SKM-1 (cell line): ENCODE data around the gene SUPT3H.

Source experiments
- DNase-seq: peaks from one replicate; lab custom pipeline; 2025; ENCODE audit not compliant: unreplicated experiment; lab: John Stamatoyannopoulos, UW

Gene SUPT3H

GRCh38 chr6:45377554-45378333 lies at the start of gene SUPT3H:
Gene SUPT3H (minus strand): TSS chr6:45377934.
- peak; percentile 74 for DNase-seq

GRCh38 chr6:45426251-45426650 lies 48.5 kb upstream of the SUPT3H start:
- DNase-seq: no peak

- DNase-seq: no peak
These were observed 46.7 kb upstream of the SUPT3H start for GRCh38 chr6:45424451-45424861.

GRCh38 chr6:45423824-45424450 lies 46.2 kb upstream of the SUPT3H start:
- no peak for DNase-seq

- DNase-seq: no peak
These were observed 45.5 kb upstream of the SUPT3H start for GRCh38 chr6:45423111-45423823.

GRCh38 chr6:45422503-45423110 lies 44.9 kb upstream of the SUPT3H start:
- DNase-seq: no peak

GRCh38 chr6:45421709-45422502 lies 44.2 kb upstream of the SUPT3H start:
- no peak for DNase-seq

- DNase-seq: no peak
These were observed 43.4 kb upstream of the SUPT3H start for GRCh38 chr6:45420909-45421708.

- no peak for DNase-seq
These were observed 42.6 kb upstream of the SUPT3H start for GRCh38 chr6:45420083-45420908.

GRCh38 chr6:45419571-45420082 lies 41.9 kb upstream of the SUPT3H start:
- DNase-seq: no peak

GRCh38 chr6:45417436-45417835 lies 39.7 kb upstream of the SUPT3H start:
- no peak for DNase-seq

GRCh38 chr6:45416700-45417099 lies 39.0 kb upstream of the SUPT3H start:
- no peak for DNase-seq

- DNase-seq: no peak
These were observed 38.2 kb upstream of the SUPT3H start for GRCh38 chr6:45415788-45416518.

- DNase-seq: no peak
These were observed 37.6 kb upstream of the SUPT3H start for GRCh38 chr6:45415315-45415714.

GRCh38 chr6:45411959-45412358 lies 34.2 kb upstream of the SUPT3H start:
- DNase-seq: no peak

- DNase-seq: no peak
These were observed 22.3 kb upstream of the SUPT3H start for GRCh38 chr6:45400021-45400420.

GRCh38 chr6:45398075-45398813 lies 20.5 kb upstream of the SUPT3H start:
- no peak for DNase-seq
